Epithelial cell of proximal tubule (primary cell): ENCODE data around the gene CRABP2. TPM values are rescaled to one million over a fixed set of nuclear protein-coding genes. Genes with fewer than 3 reads are reported as not detected.

ENCODE experiments used
- DNase-seq: peaks from one replicate; pipeline ENCODE4 v3.0.0-alpha.2; 2011; ENCODE audit warnings: low read depth
- H3K4me3 ChIP-seq: 2 replicates; pipeline ENCODE4 v1.5.1; 2011; ENCODE audit warnings: low read depth, mild to moderate bottlenecking, low read length
- CTCF ChIP-seq: conservative IDR thresholded peaks from 2 replicates; pipeline ENCODE4 v1.5.1; 2012; ENCODE audit warnings: low read depth, mild to moderate bottlenecking, low read length
- total RNA-seq: library from RNA; depleted of rRNA; stranded (reverse); fragments of >200 nt; gene quantifications from 2 replicates; pipeline ENCODE4 v1.2.3, GENCODE V29; 2015

The CRABP2 gene
- total RNA-seq, 1 donor from 2014 or later = 77.1 TPM

- DNase-seq = no peak
- no peak for TF ChIP-seq CTCF
- peak overlapping the region; percentile 42 for H3K4me3 ChIP-seq
Observed at GRCh38 chr1:156659661-156659987, 45.8 kb downstream of the CRABP2 start.

GRCh38 chr1:156658945-156659574 lies 46.3 kb downstream of the CRABP2 start:
- peak overlapping the region; percentile 42 for H3K4me3 ChIP-seq
- no peak for TF ChIP-seq CTCF
- no peak for DNase-seq

- H3K4me3 ChIP-seq = no peak overlapping the region
- TF ChIP-seq CTCF = no peak
- no peak for DNase-seq
Observed at GRCh38 chr1:156658496-156658895, 46.9 kb downstream of the CRABP2 start.

- TF ChIP-seq CTCF = no peak
- H3K4me3 ChIP-seq = peak overlapping the region; percentile 20
- DNase-seq = no peak
Observed at GRCh38 chr1:156657741-156658319, 47.6 kb downstream of the CRABP2 start.

- peak; percentile 89 for TF ChIP-seq CTCF
- DNase-seq = no peak
Observed at GRCh38 chr1:156656806-156657740, 48.3 kb downstream of the CRABP2 start.

GRCh38 chr1:156655904-156656516 lies 49.4 kb downstream of the CRABP2 start:
- TF ChIP-seq CTCF = no peak
- H3K4me3 ChIP-seq = no peak overlapping the region
- DNase-seq = no peak

More at GRCh38 chr1:156656806-156657740, 48.3 kb downstream of the CRABP2 start:
- H3K4me3 ChIP-seq = peak overlapping the region; percentile 20
